GM12878 (cell line): ENCODE measurements around the gene INO80B. TPM values are rescaled to one million over a fixed set of nuclear protein-coding genes. Genes with fewer than 3 reads are reported as not detected.

Source experiments
- BMI1 ChIP-seq: fragments of 450-650 bp; IDR thresholded peaks from 2 replicates; pipeline ENCODE4 v1.6.1; 2016; ENCODE audit warnings: mild to moderate bottlenecking, moderate library complexity, borderline replicate concordance
- IKZF1 ChIP-seq: fragments of 450-650 bp; conservative IDR thresholded peaks from 2 replicates; pipeline ENCODE4 v1.6.1; 2017; ENCODE audit warnings: antibody characterized with exemption, mild to moderate bottlenecking
- IRF3 ChIP-seq: fragments of 450-650 bp; IDR thresholded peaks from 2 replicates; pipeline ENCODE4 v1.6.1; 2014; ENCODE audit warnings: mild to moderate bottlenecking
- LARP7 ChIP-seq: fragments of 450-650 bp; IDR thresholded peaks from 2 replicates; pipeline ENCODE4 v1.6.1; 2017; ENCODE audit warnings: mild to moderate bottlenecking
- NFYA ChIP-seq: IDR thresholded peaks from 2 replicates; pipeline ENCODE4 v1.6.1; 2011; ENCODE audit warnings: low read depth, mild to moderate bottlenecking, low read length, improper control_type of control experiment, borderline replicate concordance
- POLR2A ChIP-seq: IDR thresholded peaks from 2 replicates; pipeline ENCODE4 v1.6.1; 2011; ENCODE audit warnings: low read depth, mild to moderate bottlenecking, low read length
- SMAD5 ChIP-seq: IDR thresholded peaks from 2 replicates; pipeline ENCODE4 v1.6.1; 2016; ENCODE audit warnings: antibody characterized with exemption, low read depth
- SMC3 ChIP-seq: IDR thresholded peaks from 2 replicates; pipeline ENCODE4 v1.6.1; 2011; ENCODE audit warnings: low read length, improper control_type of control experiment, borderline replicate concordance
- SP1 ChIP-seq: IDR thresholded peaks from one replicate; pipeline ENCODE4 v1.6.1; 2011; ENCODE audit warnings: low read depth, low read length
- SUPT20H ChIP-seq: IDR thresholded peaks from 2 replicates; pipeline ENCODE4 v1.6.1; 2011; ENCODE audit warnings: low read depth, mild to moderate bottlenecking, low read length, moderate library complexity, borderline replicate concordance; ENCODE audit not compliant: control insufficient read depth
- SUZ12 ChIP-seq: fragments of 200-600 bp; sonication (generic); IDR thresholded peaks from one replicate; pipeline ENCODE4 v1.6.1; 2018; ENCODE audit warnings: antibody characterized with exemption, mild to moderate bottlenecking; ENCODE audit not compliant: unreplicated experiment
- TBL1XR1 ChIP-seq: IDR thresholded peaks from 2 replicates; pipeline ENCODE4 v1.6.1; 2012; ENCODE audit warnings: low read depth, low read length, improper control_type of control experiment
- USF2 ChIP-seq: IDR thresholded peaks from 2 replicates; pipeline ENCODE4 v1.6.1; 2011; ENCODE audit warnings: low read depth, low read length, improper control_type of control experiment, borderline replicate concordance
- ZBTB4 ChIP-seq: fragments of 450-650 bp; formaldehyde crosslinking; IDR thresholded peaks from 2 replicates; pipeline ENCODE4 v1.4.0; 2022; ENCODE audit warnings: mild to moderate bottlenecking, moderate library complexity
- polyA plus RNA-seq, 11 experiments: library from polyadenylated mRNA; depleted of rRNA in 4 of 11; unstranded in 6 of 11; stranded (reverse) in 5 of 11; fragments of >200 nt; fragmentation: Nextera tagmentation in 4 of 11; fragmentation: Illumina TruSeq in 1 of 11; extraction: Ambion mirVana in 4 of 11; extraction: Trizol in 1 of 11; gene quantifications; 1 replicate in 1 of 11; 2 replicates in 10 of 11; pipeline versions ENCODE4 v1.2.1 to v1.2.3, GENCODE V29; 2011 to 2016; ENCODE audit warnings: inconsistent platforms in 2 of 11, missing spikeins in 2 of 11, low read depth in 1 of 11
- total RNA-seq, 4 experiments: library from RNA; depleted of rRNA in 3 of 4; stranded (reverse); fragments of >200 nt in 3 of 4; fragmentation: Illumina TruSeq in 1 of 4; extraction: Trizol in 1 of 4; gene quantifications; 2 replicates each; pipeline versions ENCODE4 v1.2.1 to v1.2.3, GENCODE V29; 2013 to 2021
- TF ChIP-seq, protein P1 (sequence below): fragments of 450-650 bp; IDR thresholded peaks from 2 replicates; pipeline ENCODE4 v1.6.1; 2017; ENCODE audit warnings: borderline replicate concordance
- TF ChIP-seq, protein P2 (sequence below): IDR thresholded peaks from 2 replicates; pipeline ENCODE4 v1.6.1; 2012; ENCODE audit warnings: low read depth, low read length, improper control_type of control experiment
- TF ChIP-seq, protein P3 (sequence below): IDR thresholded peaks from 2 replicates; pipeline ENCODE4 v1.6.1; 2011; ENCODE audit warnings: borderline replicate concordance, low read depth, mild to moderate bottlenecking, moderate library complexity, mixed read lengths, low read length; ENCODE audit not compliant: insufficient read depth; ENCODE audit errors: extremely low read length

INO80B gene
- total and polyA plus RNA-seq, 10 of the 15 experiments (the other 5 are each of a cell fraction or from before 2014, with no cell fraction given): 1.3 to 26.7 (median 11.1) TPM

DNA sequence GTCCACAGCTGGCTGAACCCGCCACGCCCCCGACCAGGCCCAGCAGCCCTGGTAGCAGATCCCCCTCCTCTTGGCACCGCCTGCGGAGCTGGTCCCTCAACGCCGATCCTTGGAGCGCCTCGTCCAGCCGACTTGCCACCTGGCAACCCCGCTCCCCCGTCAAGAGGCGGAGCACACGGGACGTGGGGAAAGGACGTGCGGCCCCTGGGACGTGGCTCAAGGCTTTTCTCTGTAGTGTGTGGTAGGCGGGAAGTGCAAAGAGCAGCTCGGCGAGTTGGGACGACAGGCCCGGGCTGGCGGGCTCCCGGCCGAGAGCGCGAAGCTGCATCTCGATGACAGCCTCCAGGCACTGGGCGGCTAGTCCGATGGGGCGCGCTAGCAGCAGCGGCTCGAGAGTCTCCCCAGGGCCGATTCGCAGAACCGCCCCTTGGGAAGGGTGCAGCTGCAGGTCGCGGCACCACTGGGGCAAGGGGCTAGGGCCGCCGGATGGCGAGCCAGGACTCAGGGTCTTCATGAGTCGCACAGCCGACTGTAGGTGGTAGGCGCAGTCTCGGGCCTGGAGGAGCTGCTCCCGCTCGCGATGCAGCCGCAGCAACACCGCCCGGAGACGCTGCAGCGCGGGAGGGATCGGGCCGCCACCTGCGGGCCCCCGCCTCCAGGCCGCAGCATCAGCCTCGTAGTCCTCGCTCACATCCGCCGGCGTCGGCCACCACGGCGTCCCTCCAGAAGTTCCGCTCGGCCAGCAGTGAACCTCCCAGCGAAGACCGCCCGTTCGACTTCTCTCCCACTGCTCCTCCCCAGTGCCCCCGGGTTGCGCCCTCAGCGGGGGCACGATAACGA lies 27.3 kb downstream of the INO80B start (continued):
- TF ChIP-seq, protein P1, sequence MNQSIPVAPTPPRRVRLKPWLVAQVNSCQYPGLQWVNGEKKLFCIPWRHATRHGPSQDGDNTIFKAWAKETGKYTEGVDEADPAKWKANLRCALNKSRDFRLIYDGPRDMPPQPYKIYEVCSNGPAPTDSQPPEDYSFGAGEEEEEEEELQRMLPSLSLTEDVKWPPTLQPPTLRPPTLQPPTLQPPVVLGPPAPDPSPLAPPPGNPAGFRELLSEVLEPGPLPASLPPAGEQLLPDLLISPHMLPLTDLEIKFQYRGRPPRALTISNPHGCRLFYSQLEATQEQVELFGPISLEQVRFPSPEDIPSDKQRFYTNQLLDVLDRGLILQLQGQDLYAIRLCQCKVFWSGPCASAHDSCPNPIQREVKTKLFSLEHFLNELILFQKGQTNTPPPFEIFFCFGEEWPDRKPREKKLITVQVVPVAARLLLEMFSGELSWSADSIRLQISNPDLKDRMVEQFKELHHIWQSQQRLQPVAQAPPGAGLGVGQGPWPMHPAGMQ: no peak
- TF ChIP-seq IKZF1 (no peak), SUPT20H (no peak), TBL1XR1 (0 out of 2 replicates have a peak, but pooled peaks have one; percentile 21), SUZ12 (no peak), IRF3 (no peak), POLR2A (peak; percentile 65; the same call in 1 of the 2 replicates), BMI1 (no peak), NFYA (no peak), SMAD5 (no peak), USF2 (no peak), SMC3 (no peak), LARP7 (peak; percentile 64), ZBTB4 (no peak), SP1 (no peak)
- TF ChIP-seq, protein P2, sequence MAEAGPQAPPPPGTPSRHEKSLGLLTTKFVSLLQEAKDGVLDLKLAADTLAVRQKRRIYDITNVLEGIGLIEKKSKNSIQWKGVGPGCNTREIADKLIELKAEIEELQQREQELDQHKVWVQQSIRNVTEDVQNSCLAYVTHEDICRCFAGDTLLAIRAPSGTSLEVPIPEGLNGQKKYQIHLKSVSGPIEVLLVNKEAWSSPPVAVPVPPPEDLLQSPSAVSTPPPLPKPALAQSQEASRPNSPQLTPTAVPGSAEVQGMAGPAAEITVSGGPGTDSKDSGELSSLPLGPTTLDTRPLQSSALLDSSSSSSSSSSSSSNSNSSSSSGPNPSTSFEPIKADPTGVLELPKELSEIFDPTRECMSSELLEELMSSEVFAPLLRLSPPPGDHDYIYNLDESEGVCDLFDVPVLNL: no peak
- TF ChIP-seq, protein P3, sequence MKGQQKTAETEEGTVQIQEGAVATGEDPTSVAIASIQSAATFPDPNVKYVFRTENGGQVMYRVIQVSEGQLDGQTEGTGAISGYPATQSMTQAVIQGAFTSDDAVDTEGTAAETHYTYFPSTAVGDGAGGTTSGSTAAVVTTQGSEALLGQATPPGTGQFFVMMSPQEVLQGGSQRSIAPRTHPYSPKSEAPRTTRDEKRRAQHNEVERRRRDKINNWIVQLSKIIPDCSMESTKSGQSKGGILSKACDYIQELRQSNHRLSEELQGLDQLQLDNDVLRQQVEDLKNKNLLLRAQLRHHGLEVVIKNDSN: no peak
- TF ChIP-seq, all 136 proteins: peak for 11
